Measurements from ENCODE around the gene LRP5. TPM values are rescaled to one million over a fixed set of nuclear protein-coding genes. Genes with fewer than 3 reads are reported as not detected.

The LRP5 gene
- total RNA-seq, 1 donor from 2014 or later = 44.3 TPM

- DNase-seq (ENCODE audit: low read depth, low spot score) = no peak
- H3K27ac Mint-ChIP-seq (ENCODE audit: unreplicated experiment) = no peak overlapping the region
- peaks cover 13% of the 10 kb centered on the region for H3K36me3 Mint-ChIP-seq (ENCODE audit: low read depth)
- H3K4me3 Mint-ChIP-seq = no peak overlapping the region
- peaks cover 6% of the 10 kb centered on the region for H3K4me1 Mint-ChIP-seq
- no peaks in the 10 kb centered on the region for H3K27me3 Mint-ChIP-seq (ENCODE audit: low read depth)
- TF ChIP-seq CTCF (conservative IDR thresholded peaks at IDR 0.05) = no peak
- no peaks in the 10 kb centered on the region for H3K9me3 Mint-ChIP-seq
These were observed 53.6 kb downstream of the LRP5 start for GRCh38 chr11:68365943-68366435.

- Mint-ChIP-seq H3K27ac (ENCODE audit: unreplicated experiment) (no peak overlapping the region), H3K4me1 (peaks cover 15% of the 10 kb centered on the region), H3K36me3 (ENCODE audit: low read depth) (peaks cover 14% of the 10 kb centered on the region), H3K27me3 (ENCODE audit: low read depth) (no peaks in the 10 kb centered on the region), H3K9me3 (no peaks in the 10 kb centered on the region), H3K4me3 (no peak overlapping the region)
- no peak for DNase-seq (ENCODE audit: low read depth, low spot score)
- TF ChIP-seq CTCF (conservative IDR thresholded peaks at IDR 0.05) = no peak
These were observed 54.9 kb downstream of the LRP5 start for GRCh38 chr11:68367252-68367651.

GRCh38 chr11:68369756-68370155 lies 57.4 kb downstream of the LRP5 start:
- no peak for TF ChIP-seq CTCF (conservative IDR thresholded peaks at IDR 0.05)
- H3K36me3 Mint-ChIP-seq (ENCODE audit: low read depth) = peaks cover 13% of the 10 kb centered on the region
- H3K27me3 Mint-ChIP-seq (ENCODE audit: low read depth) = no peaks in the 10 kb centered on the region
- H3K27ac Mint-ChIP-seq (ENCODE audit: unreplicated experiment) = no peak overlapping the region
- no peaks in the 10 kb centered on the region for H3K9me3 Mint-ChIP-seq
- no peak overlapping the region for H3K4me3 Mint-ChIP-seq
- no peak for DNase-seq (ENCODE audit: low read depth, low spot score)
- H3K4me1 Mint-ChIP-seq = peaks cover 40% of the 10 kb centered on the region

- no peak for TF ChIP-seq CTCF (conservative IDR thresholded peaks at IDR 0.05)
- Mint-ChIP-seq H3K4me3 (no peak overlapping the region), H3K27me3 (ENCODE audit: low read depth) (no peaks in the 10 kb centered on the region), H3K4me1 (peaks cover 45% of the 10 kb centered on the region), H3K36me3 (ENCODE audit: low read depth) (peaks cover 13% of the 10 kb centered on the region), H3K9me3 (no peaks in the 10 kb centered on the region), H3K27ac (ENCODE audit: unreplicated experiment) (no peak overlapping the region)
- DNase-seq (ENCODE audit: low read depth, low spot score) = no peak
These were observed 58.1 kb downstream of the LRP5 start for GRCh38 chr11:68370211-68371111.

GRCh38 chr11:68371171-68372041 lies 59.0 kb downstream of the LRP5 start:
- Mint-ChIP-seq H3K9me3 (no peaks in the 10 kb centered on the region), H3K36me3 (ENCODE audit: low read depth) (peaks cover 13% of the 10 kb centered on the region), H3K4me3 (peak overlapping the region; percentile 9), H3K27me3 (ENCODE audit: low read depth) (no peaks in the 10 kb centered on the region), H3K27ac (ENCODE audit: unreplicated experiment) (peak overlapping the region; percentile 91), H3K4me1 (peaks cover 48% of the 10 kb centered on the region)
- no peak for TF ChIP-seq CTCF (conservative IDR thresholded peaks at IDR 0.05)
- no peak for DNase-seq (ENCODE audit: low read depth, low spot score)
